NT2/D1 (cell line): ENCODE results near the gene ARF4.

ENCODE experiments used
- YY1 ChIP-seq: IDR thresholded peaks from 2 replicates; pipeline ENCODE4 v1.6.1; 2011; ENCODE audit not compliant: insufficient read length, insufficient read depth
- ZNF274 ChIP-seq: IDR thresholded peaks from 2 replicates; pipeline ENCODE4 v1.6.1; 2011; ENCODE audit warnings: mild to moderate bottlenecking, low read depth, low read length

GRCh38 chr3:57538465-57538864 is 58.7 kb downstream of the ARF4 start:
- TF ChIP-seq ZNF274 (no peak), YY1 (no peak)
